Keratinocyte (primary cell): ENCODE data around the gene CDH13.

Experiments
- EZH2 ChIP-seq: IDR thresholded peaks from one replicate; pipeline ENCODE4 v1.6.1; 2012; ENCODE audit warnings: inconsistent platforms, mild to moderate bottlenecking, low read length, moderate library complexity
- TF ChIP-seq, protein P1 (sequence below), 3 experiments: IDR thresholded peaks in 1 of 3; conservative IDR thresholded peaks in 1 of 3; optimal IDR thresholded peaks in 1 of 3; 2 replicates in 2 of 3; 3 replicates in 1 of 3; pipeline versions ENCODE3 to v1.5.1; 2011; ENCODE audit warnings: low read length in 3 of 3, mild to moderate bottlenecking in 3 of 3, moderate library complexity in 2 of 3, control low read depth in 1 of 3, inconsistent platforms in 1 of 3; ENCODE audit not compliant: insufficient read depth in 2 of 3; ENCODE audit errors: extremely low read depth in 1 of 3

DNA sequence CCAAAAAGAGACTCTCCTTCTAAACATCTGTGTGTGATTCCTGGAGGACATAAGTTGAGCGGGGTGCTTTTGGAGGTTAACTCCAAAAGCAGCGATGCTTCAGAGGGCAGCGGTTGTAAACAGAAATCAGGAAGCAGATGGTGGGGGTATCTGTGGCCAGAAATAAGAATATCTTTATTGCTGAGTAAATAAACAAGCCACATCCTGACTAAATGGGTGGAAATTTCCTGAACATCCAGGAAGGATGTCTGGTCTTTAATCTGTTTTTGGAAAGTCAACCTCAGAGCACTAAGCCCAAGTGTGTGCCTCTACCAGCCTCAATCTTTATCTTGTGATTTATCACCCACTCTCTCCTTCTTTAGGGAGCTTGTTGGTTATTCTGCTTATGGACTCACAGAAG is 123.3 kb downstream of the CDH13 start:
- TF ChIP-seq, protein P1, sequence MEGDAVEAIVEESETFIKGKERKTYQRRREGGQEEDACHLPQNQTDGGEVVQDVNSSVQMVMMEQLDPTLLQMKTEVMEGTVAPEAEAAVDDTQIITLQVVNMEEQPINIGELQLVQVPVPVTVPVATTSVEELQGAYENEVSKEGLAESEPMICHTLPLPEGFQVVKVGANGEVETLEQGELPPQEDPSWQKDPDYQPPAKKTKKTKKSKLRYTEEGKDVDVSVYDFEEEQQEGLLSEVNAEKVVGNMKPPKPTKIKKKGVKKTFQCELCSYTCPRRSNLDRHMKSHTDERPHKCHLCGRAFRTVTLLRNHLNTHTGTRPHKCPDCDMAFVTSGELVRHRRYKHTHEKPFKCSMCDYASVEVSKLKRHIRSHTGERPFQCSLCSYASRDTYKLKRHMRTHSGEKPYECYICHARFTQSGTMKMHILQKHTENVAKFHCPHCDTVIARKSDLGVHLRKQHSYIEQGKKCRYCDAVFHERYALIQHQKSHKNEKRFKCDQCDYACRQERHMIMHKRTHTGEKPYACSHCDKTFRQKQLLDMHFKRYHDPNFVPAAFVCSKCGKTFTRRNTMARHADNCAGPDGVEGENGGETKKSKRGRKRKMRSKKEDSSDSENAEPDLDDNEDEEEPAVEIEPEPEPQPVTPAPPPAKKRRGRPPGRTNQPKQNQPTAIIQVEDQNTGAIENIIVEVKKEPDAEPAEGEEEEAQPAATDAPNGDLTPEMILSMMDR (optimal IDR thresholded peaks at IDR 0.05 in 1 of 3, IDR thresholded peaks at IDR 0.05 in 1 of 3, conservative IDR thresholded peaks at IDR 0.05 in 1 of 3; ENCODE audit: extremely low read depth in 1 of 3, insufficient read depth in 2 of 3, low read length in 3 of 3): no peak
- TF ChIP-seq EZH2: no peak
